ENCODE data around the gene UBFD1.
"Not testable (repeated sequence)": the region's sequence is repeated elsewhere in the genome, so short reads cannot be mapped to it uniquely, and the experiment has no call there.

The UBFD1 gene

GRCh38 chr16:23566724-23567123 lies 9.2 kb downstream of the UBFD1 start:
- DNase-seq (ENCODE audit: low read depth in 3 of 3, low spot score in 1 of 3) = no peak

- DNase-seq (ENCODE audit: low read depth in 3 of 3, low spot score in 1 of 3) = no peak
Measured at GRCh38 chr16:23567602-23568001, 10.1 kb downstream of the UBFD1 start.

GRCh38 chr16:23570992-23571632 lies 13.6 kb downstream of the UBFD1 start:
- DNase-seq (ENCODE audit: low read depth in 3 of 3, low spot score in 1 of 3) = no peak

- DNase-seq (ENCODE audit: low read depth in 3 of 3, low spot score in 1 of 3) = no peak
Measured at GRCh38 chr16:23571895-23572294, 14.4 kb downstream of the UBFD1 start.

- DNase-seq (ENCODE audit: low read depth in 3 of 3, low spot score in 1 of 3) = no peak
Measured at GRCh38 chr16:23572394-23572793, 14.9 kb downstream of the UBFD1 start.

GRCh38 chr16:23573817-23574216 lies 16.3 kb downstream of the UBFD1 start:
- DNase-seq (ENCODE audit: low read depth in 3 of 3, low spot score in 1 of 3) = no peak

- DNase-seq (ENCODE audit: low read depth in 3 of 3, low spot score in 1 of 3) = no peak
Measured at GRCh38 chr16:23575834-23576233, 18.3 kb downstream of the UBFD1 start.

- DNase-seq (ENCODE audit: low read depth in 3 of 3, low spot score in 1 of 3) = no peak
Measured at GRCh38 chr16:23577493-23577892, 20.0 kb downstream of the UBFD1 start.

GRCh38 chr16:23578101-23578830 lies 20.7 kb downstream of the UBFD1 start:
- no peak for DNase-seq (ENCODE audit: low read depth in 3 of 3, low spot score in 1 of 3)

- no peak for DNase-seq (ENCODE audit: low read depth in 3 of 3, low spot score in 1 of 3)
Measured at GRCh38 chr16:23579371-23579770, 21.8 kb downstream of the UBFD1 start.

GRCh38 chr16:23580391-23580790 lies 22.9 kb downstream of the UBFD1 start:
- DNase-seq (ENCODE audit: low read depth in 3 of 3, low spot score in 1 of 3) = no peak

GRCh38 chr16:23581764-23582163 lies 24.2 kb downstream of the UBFD1 start:
- DNase-seq (ENCODE audit: low read depth in 3 of 3, low spot score in 1 of 3) = no peak

- DNase-seq (ENCODE audit: low read depth in 3 of 3, low spot score in 1 of 3) = not testable (repeated sequence)
Measured at GRCh38 chr16:23583271-23583670, 25.7 kb downstream of the UBFD1 start.

- no peak for DNase-seq (ENCODE audit: low read depth in 3 of 3, low spot score in 1 of 3)
Measured at GRCh38 chr16:23584186-23585076, 26.9 kb downstream of the UBFD1 start.

GRCh38 chr16:23587726-23588125 lies 30.2 kb downstream of the UBFD1 start:
- DNase-seq (ENCODE audit: low read depth in 3 of 3, low spot score in 1 of 3) = no peak

GRCh38 chr16:23590181-23590580 lies 32.7 kb downstream of the UBFD1 start:
- no peak for DNase-seq (ENCODE audit: low read depth in 3 of 3, low spot score in 1 of 3)

- no peak for DNase-seq (ENCODE audit: low read depth in 3 of 3, low spot score in 1 of 3)
Measured at GRCh38 chr16:23594186-23594585, 36.7 kb downstream of the UBFD1 start.

GRCh38 chr16:23595246-23595950 lies 37.9 kb downstream of the UBFD1 start:
- DNase-seq (ENCODE audit: low read depth in 3 of 3, low spot score in 1 of 3) = no peak

GRCh38 chr16:23595951-23596720 lies 38.6 kb downstream of the UBFD1 start, which contains the start of gene NDUFAB1:
TSS of gene NDUFAB1 (minus strand) at chr16:23596316. CDS start at chr16:23596290, 26 bp downstream.
- peak; percentile 62 to 94 (median 79) for DNase-seq (ENCODE audit: low read depth in 3 of 3, low spot score in 1 of 3)

GRCh38 chr16:23597003-23597756 lies 39.7 kb downstream of the UBFD1 start:
- DNase-seq (ENCODE audit: low read depth in 3 of 3, low spot score in 1 of 3) = no peak

All from stimulated activated CD4-positive, alpha-beta T cell treated with anti-CD3 and anti-CD28 coated beads, TNF-alpha, amount 100 ng/mL, for 1 hour (primary cell).